HepG2 (cell line): ENCODE results near the gene QKI.

Source experiments
- HES4 ChIP-seq: sonication (generic); formaldehyde crosslinking; IDR thresholded peaks from 2 replicates; pipeline ENCODE4 v1.9.0; 2021; ENCODE audit warnings: mild to moderate bottlenecking, missing genetic modification reagents, borderline replicate concordance
- MAFK ChIP-seq, 2 experiments: IDR thresholded peaks in 1 of 2; conservative IDR thresholded peaks in 1 of 2; 2 replicates each; pipeline ENCODE4 v1.6.1; 2011; ENCODE audit warnings: improper control_type of control experiment in 2 of 2, low read length in 2 of 2
- NFE2L1 ChIP-seq: sonication (generic); formaldehyde crosslinking; IDR thresholded peaks from 2 replicates; pipeline ENCODE4 v1.4.0; 2020; ENCODE audit warnings: missing genetic modification reagents, mild to moderate bottlenecking, borderline replicate concordance
- NR3C1 ChIP-seq: sonication (generic); formaldehyde crosslinking; IDR thresholded peaks from 2 replicates; pipeline ENCODE4 v1.4.0; 2020; ENCODE audit warnings: missing genetic modification reagents
- POLR2A ChIP-seq, 2 experiments: IDR thresholded peaks; 2 replicates each; pipeline ENCODE4 v1.6.1; 2011; ENCODE audit warnings: low read depth in 2 of 2, low read length in 2 of 2, mild to moderate bottlenecking in 1 of 2, moderate library complexity in 1 of 2; ENCODE audit not compliant: insufficient read depth in 1 of 2
- RFX5 ChIP-seq: IDR thresholded peaks from 2 replicates; pipeline ENCODE4 v1.6.1; 2011; ENCODE audit warnings: low read depth, low read length, improper control_type of control experiment
- TF ChIP-seq, protein P1 (sequence below): sonication (generic); formaldehyde crosslinking; IDR thresholded peaks from 2 replicates; pipeline ENCODE4 v1.4.0; 2020; ENCODE audit warnings: mild to moderate bottlenecking, missing genetic modification reagents

DNA sequence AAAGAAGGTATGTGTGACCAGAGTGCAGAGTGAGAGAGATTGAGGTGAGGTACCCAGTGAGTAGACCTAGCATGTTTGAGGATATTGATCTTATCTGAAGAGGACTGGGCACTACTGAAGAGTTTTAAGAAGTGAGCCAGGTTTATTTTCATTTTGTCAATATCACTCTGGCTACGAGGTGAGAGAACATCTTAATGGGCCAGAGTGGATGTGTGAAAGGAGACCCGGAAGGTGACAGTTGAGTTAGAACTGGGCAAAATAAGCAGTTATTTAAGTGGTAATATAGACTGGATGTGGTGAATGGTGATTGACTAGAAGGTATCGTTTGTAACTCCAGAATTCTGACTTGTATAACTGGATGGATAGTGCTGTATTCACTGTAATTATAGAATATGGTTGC is 134.1 kb downstream of the QKI start:
- no peak for TF ChIP-seq POLR2A (IDR thresholded peaks at IDR 0.05; ENCODE audit: insufficient read depth in 1 of 2, low read depth in 2 of 2, low read length in 2 of 2)
- no peak for TF ChIP-seq MAFK (conservative IDR thresholded peaks at IDR 0.05 in 1 of 2, IDR thresholded peaks at IDR 0.05 in 1 of 2; ENCODE audit: low read length in 2 of 2)
- TF ChIP-seq HES4 (CRISPR knock-in tag): no peak
- TF ChIP-seq NFE2L1 (CRISPR knock-in tag): no peak
- TF ChIP-seq, protein P1, sequence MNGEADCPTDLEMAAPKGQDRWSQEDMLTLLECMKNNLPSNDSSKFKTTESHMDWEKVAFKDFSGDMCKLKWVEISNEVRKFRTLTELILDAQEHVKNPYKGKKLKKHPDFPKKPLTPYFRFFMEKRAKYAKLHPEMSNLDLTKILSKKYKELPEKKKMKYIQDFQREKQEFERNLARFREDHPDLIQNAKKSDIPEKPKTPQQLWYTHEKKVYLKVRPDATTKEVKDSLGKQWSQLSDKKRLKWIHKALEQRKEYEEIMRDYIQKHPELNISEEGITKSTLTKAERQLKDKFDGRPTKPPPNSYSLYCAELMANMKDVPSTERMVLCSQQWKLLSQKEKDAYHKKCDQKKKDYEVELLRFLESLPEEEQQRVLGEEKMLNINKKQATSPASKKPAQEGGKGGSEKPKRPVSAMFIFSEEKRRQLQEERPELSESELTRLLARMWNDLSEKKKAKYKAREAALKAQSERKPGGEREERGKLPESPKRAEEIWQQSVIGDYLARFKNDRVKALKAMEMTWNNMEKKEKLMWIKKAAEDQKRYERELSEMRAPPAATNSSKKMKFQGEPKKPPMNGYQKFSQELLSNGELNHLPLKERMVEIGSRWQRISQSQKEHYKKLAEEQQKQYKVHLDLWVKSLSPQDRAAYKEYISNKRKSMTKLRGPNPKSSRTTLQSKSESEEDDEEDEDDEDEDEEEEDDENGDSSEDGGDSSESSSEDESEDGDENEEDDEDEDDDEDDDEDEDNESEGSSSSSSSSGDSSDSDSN (CRISPR knock-in tag): no peak
- TF ChIP-seq NR3C1 (CRISPR knock-in tag): no peak
- TF ChIP-seq RFX5: no peak
